HG03457 (cell line): ENCODE data around the gene SPAG6.

Source experiments
- ATAC-seq: cut with Tn5 transposase; IDR thresholded peaks from one replicate; pipeline ENCODE4 v1.9.1; 2021; ENCODE audit warnings: moderate number of reproducible peaks; ENCODE audit not compliant: unreplicated experiment

SPAG6 gene

DNA sequence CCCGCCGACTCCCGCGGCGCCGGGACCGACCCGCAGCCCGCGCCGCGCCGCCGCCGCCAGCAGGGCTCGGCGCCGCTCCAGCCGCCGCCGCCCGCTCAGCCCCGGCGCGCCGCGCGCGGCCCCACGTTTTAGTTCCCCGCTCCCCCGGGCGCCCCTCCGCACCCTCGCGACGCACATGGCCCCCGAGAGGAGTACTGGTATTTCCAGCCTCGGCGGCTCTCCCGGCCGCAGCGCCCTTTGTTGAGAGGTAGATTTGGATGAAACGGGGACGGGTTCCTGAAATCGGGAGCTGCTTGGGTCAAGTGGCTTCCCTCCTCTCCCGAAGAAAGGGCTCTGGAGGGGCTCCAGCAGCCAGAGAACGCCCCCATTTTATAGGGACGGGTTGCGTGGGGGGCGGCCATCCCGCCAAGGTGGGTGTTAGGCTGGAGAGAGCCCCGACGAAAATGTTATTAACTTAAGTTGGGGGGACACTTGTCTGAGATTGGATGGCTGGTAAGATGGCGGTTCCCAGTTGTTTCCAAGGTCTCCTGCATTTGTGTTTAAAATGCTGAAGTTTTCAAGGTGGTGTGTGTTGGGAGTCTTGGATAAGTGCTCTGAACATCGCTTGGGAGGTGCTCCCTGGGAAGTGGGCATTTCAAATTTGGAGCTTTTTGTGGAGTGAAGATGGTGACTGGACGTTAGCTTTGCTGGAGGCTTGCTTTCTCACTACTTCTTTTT, 23.2 kb upstream of the SPAG6 start:
- no peak for ATAC-seq

DNA sequence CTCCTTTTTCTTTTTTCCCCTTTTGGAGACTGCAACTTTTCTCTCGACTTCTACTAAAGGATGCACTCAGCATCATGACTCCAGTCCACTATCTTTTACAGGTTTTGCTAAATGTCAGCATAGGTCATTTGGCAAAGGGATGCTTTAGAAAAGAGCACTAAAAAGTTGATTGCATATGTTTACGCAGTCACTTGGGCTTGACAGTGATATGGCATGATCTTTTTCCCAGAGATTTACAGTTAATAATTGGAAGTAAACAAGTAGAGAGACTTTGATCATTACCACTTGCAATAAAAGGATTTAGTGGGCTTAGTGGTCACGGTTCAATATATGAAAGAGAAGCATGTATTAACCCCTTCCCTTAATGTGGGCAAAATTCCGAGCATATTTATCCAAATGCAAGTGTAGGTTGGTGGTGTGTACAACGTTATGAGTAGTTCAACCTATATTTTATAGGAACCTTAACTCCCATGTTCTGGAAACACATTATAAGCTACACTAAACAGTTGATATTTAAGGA, 22.6 kb upstream of the SPAG6 start:
- ATAC-seq, result no peak

DNA sequence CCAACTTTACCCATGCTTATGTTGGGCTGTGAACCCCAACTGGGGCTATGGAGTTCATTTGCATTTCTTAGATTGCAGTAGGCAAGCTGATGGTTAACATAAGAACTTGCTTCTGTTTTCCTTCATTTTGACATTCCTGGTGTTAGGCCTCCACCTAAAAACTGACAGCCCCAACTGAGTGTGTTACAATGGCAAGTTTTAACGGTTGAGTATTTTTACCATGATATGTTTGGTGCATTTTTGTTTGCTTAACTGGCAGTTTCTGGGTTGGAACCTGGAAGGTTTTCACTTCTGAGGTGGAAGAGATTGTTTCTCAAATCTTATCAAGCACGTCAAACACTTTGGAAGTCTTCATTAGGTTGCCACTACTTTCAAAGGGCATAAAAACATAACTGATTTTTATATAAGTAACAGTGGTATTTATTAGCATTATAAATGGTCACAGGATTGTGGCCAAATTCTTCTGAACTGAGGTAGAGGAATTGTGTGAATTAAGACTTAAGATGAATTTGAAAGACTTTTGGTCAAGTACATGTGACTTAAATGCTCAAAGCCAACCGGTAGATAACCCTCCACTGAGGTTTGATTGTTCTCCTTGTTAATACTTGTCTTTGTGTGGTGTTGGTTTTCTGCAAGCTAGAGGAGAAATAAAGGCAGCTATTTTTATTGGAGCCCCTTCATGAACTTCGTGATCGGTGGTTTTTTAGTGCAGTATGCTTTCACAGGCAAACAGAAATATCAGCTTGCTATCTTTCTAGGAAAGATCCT, 21.6 kb upstream of the SPAG6 start:
- ATAC-seq, result no peak

- no peak for ATAC-seq
These were observed 20.9 kb upstream of the SPAG6 start for GRCh38 chr10:22324413-22324812.

GRCh38 chr10:22324893-22325271, 20.4 kb upstream of the SPAG6 start:
- ATAC-seq, result no peak

DNA sequence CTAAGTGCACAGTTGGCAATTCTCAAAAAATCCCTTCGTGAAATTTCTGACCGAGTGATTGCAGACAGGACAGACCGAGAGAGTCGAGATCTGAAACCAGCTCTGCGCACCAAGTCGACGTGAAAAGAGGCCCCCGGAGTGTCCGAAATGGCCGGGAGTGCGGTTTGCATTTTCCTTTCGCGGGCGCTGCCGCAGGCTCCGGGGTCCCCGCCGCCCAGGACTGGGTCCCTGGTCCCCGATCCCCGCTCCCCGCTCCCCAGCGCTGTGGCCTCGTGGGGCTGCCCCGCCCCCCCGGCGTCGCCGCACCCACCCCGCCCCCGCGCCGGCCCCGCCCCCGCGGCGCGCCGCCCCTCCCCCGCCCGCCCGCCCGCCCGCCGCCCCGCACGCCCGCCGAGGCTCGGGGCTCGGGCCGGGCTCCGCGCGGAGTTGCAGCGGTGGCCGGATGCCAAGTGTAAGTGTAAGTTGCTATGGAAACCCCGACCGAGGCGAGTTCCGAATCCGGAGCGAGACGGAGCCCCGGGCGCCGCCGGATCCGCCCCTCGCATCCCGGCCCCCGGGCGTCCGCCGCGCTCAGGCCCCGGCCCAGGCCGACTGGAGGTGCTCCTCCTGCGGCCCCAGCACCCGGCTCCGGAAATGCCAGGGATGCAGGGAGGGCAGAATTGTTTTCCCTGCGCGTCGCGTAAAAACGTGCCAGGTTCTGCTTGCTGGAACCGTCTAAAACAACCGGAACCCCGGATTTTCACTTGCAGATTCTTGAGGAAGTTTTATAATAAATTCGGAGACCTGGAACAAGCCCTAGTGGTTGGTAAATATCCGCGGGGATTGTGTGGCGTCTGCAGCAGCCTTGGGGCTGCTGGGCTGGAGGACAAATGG, 19.8 kb upstream of the SPAG6 start:
- ATAC-seq, result peak; percentile 37

- ATAC-seq, result no peak
These were observed 19.1 kb upstream of the SPAG6 start for GRCh38 chr10:22326145-22326702.

- no peak for ATAC-seq
These were observed 16.1 kb upstream of the SPAG6 start for GRCh38 chr10:22329150-22329549.

DNA sequence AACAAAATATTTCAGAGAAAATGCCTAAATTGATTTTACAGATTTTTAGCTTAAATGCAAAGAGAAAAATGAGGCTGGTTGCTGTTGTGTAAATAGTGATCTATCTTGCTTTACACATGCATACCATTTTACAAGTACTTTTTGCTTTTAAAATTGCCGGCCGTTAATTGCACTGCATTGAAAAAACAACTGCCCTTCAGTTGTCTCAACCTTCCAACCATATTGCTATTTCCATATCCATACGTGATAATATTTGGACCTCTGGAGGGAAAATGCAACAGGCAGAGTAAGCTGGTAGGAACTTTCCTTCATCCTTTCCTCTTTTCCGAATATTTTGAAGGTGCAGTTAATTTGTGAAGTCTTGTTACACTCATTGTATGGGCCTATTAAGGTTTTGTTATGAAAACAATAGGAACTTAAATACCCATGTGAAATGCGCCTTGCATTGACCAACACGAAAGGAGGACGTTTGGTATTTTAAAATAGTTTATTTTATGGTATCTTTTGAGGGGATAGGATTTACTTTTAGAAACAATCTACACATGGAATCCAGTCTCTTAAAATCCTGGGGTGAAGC, 13.1 kb upstream of the SPAG6 start:
- ATAC-seq, result no peak

- no peak for ATAC-seq
These were observed 11.9 kb upstream of the SPAG6 start for GRCh38 chr10:22333167-22333974.

- no peak for ATAC-seq
These were observed 11.4 kb upstream of the SPAG6 start for GRCh38 chr10:22333975-22334282.

GRCh38 chr10:22334414-22335172, 10.7 kb upstream of the SPAG6 start:
- no peak for ATAC-seq

DNA sequence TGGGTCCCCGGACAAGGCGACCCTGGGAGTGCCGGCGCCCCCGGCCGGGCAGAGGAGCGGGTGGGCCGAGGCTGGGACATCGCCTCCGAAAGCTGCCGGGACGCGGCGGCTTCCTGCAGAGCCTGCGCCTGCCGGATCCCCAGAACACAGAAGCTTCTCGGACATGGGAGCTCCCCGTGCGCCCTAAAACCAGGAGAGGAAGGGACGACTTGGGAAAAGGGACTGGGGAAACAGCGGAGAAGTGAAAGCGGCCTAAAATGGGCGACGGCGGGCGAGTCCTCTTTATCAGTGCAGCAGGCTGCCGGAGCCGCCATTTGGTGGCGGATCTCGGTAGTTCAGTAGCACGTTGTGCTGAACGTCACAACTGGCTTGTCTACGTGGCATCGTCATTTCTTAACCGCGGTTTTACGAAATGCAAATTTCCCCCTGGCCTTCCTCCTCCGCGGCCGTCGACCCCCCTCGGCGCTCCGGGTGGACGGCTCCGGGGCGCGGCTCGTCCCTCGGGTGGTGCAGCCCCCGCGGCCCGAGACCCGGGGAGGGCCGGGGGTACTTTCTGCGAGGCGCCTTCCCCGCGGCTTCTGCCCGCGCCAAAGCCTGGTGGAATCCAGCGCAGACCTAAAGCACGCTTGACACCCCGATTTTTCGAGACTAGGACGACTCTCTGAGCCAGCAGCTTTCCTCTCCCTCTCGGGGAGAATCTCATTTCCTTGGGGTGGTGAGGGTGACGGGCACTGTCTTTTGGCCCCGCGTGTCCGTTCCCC, 9.9 kb upstream of the SPAG6 start:
- peak; percentile 43 for ATAC-seq

- no peak for ATAC-seq
These were observed 7.0 kb upstream of the SPAG6 start for GRCh38 chr10:22338185-22338900.

GRCh38 chr10:22338931-22339330, 6.4 kb upstream of the SPAG6 start:
- no peak for ATAC-seq

- no peak for ATAC-seq
These were observed 5.5 kb upstream of the SPAG6 start for GRCh38 chr10:22339761-22340328.

GRCh38 chr10:22340329-22341189, 4.7 kb upstream of the SPAG6 start:
- peak; percentile 40 for ATAC-seq
